ENCODE data around the gene PTPN1. TPM values are rescaled to one million over a fixed set of nuclear protein-coding genes. Genes with fewer than 3 reads are reported as not detected.

Gene PTPN1
- total RNA-seq, 1 donor from 2014 or later = 38.1 TPM

GRCh38 chr20:50523552-50524167 is 13.5 kb downstream of the PTPN1 start:
- H3K4me1 Mint-ChIP-seq = peaks cover 15% of the 10 kb centered on the region

GRCh38 chr20:50525681-50526080 is 15.5 kb downstream of the PTPN1 start:
- Histone ChIP-seq H2AFZ (replicated peaks) (no peak overlapping the region), H3K9ac (no peak overlapping the region), H3K4me1 (peaks cover 10% of the 10 kb centered on the region), H3K79me2 (ENCODE audit: low read depth) (peaks cover 95% of the 10 kb centered on the region), H3K27me3 (no peaks in the 10 kb centered on the region), H3K4me3 (no peak overlapping the region), H3K27ac (no peak overlapping the region), H3K9me3 (ENCODE audit: low read depth) (no peaks in the 10 kb centered on the region), H4K20me1 (ENCODE audit: low read depth) (peaks cover 39% of the 10 kb centered on the region), H3K36me3 (no peaks in the 10 kb centered on the region), H3K4me2 (no peak overlapping the region), H3F3A (ENCODE audit: low read depth) (no peaks in the 10 kb centered on the region)
- Mint-ChIP-seq H3K9me3 (no peaks in the 10 kb centered on the region), H3K27me3 (ENCODE audit: insufficient read depth, low read depth) (no peaks in the 10 kb centered on the region), H3K4me3 (no peak overlapping the region), H3K4me1 (peaks cover 12% of the 10 kb centered on the region), H3K27ac (no peak overlapping the region), H3K36me3 (peaks cover 6% of the 10 kb centered on the region)
- TF ChIP-seq EZH2 (IDR thresholded peaks at IDR 0.05) (no peak), EZH2phosphoT487 (IDR thresholded peaks at IDR 0.05) (no peak), CTCF (IDR thresholded peaks at IDR 0.05) (no peak)
- DNase-seq (ENCODE audit: low spot score) = no peak

More at GRCh38 chr20:50523552-50524167, 13.5 kb downstream of the PTPN1 start:
- Histone ChIP-seq H3K79me2 (ENCODE audit: low read depth) (peaks cover 95% of the 10 kb centered on the region), H3K9ac (no peak overlapping the region), H3K4me2 (no peak overlapping the region), H3K27ac (no peak overlapping the region), H3K4me1 (peaks cover 10% of the 10 kb centered on the region), H3K9me3 (ENCODE audit: low read depth) (no peaks in the 10 kb centered on the region), H2AFZ (replicated peaks) (no peak overlapping the region), H3K4me3 (no peak overlapping the region), H3K27me3 (no peaks in the 10 kb centered on the region), H3K36me3 (no peaks in the 10 kb centered on the region), H3F3A (ENCODE audit: low read depth) (no peaks in the 10 kb centered on the region), H4K20me1 (ENCODE audit: low read depth) (peaks cover 42% of the 10 kb centered on the region)
- DNase-seq (ENCODE audit: low spot score) = no peak
- TF ChIP-seq EZH2 (IDR thresholded peaks at IDR 0.05) (no peak), CTCF (IDR thresholded peaks at IDR 0.05) (no peak), EZH2phosphoT487 (IDR thresholded peaks at IDR 0.05) (no peak)
- H3K27me3 Mint-ChIP-seq (ENCODE audit: insufficient read depth, low read depth) = no peaks in the 10 kb centered on the region
- H3K36me3 Mint-ChIP-seq = peaks cover 3% of the 10 kb centered on the region
- H3K4me3 Mint-ChIP-seq = no peak overlapping the region
- H3K9me3 Mint-ChIP-seq = no peaks in the 10 kb centered on the region
- no peak overlapping the region for H3K27ac Mint-ChIP-seq

GRCh38 chr20:50526403-50526989 is 16.3 kb downstream of the PTPN1 start:
- no peaks in the 10 kb centered on the region for H3K27me3 Mint-ChIP-seq (ENCODE audit: insufficient read depth, low read depth)
- no peak overlapping the region for H3K4me2 ChIP-seq
- H3K4me3 Mint-ChIP-seq = no peak overlapping the region

More at GRCh38 chr20:50526403-50526989, 16.3 kb downstream of the PTPN1 start:
- DNase-seq (ENCODE audit: low spot score) = no peak
- TF ChIP-seq EZH2phosphoT487 (IDR thresholded peaks at IDR 0.05) = no peak
- no peak for TF ChIP-seq EZH2 (IDR thresholded peaks at IDR 0.05)
- no peak for TF ChIP-seq CTCF (IDR thresholded peaks at IDR 0.05)
- H3K9ac ChIP-seq = no peak overlapping the region
- H3K4me3 ChIP-seq = no peak overlapping the region
- H3K9me3 ChIP-seq (ENCODE audit: low read depth) = no peaks in the 10 kb centered on the region
- peaks cover 8% of the 10 kb centered on the region for H3K4me1 ChIP-seq
- Mint-ChIP-seq H3K9me3 (no peaks in the 10 kb centered on the region), H3K27ac (no peak overlapping the region), H3K36me3 (peaks cover 6% of the 10 kb centered on the region), H3K4me1 (peaks cover 7% of the 10 kb centered on the region)
- H3F3A ChIP-seq (ENCODE audit: low read depth) = no peaks in the 10 kb centered on the region
- no peaks in the 10 kb centered on the region for H3K36me3 ChIP-seq
- H3K79me2 ChIP-seq (ENCODE audit: low read depth) = peaks cover 95% of the 10 kb centered on the region
- H3K27ac ChIP-seq = peak overlapping the region; percentile 16
- no peaks in the 10 kb centered on the region for H3K27me3 ChIP-seq
- peaks cover 41% of the 10 kb centered on the region for H4K20me1 ChIP-seq (ENCODE audit: low read depth)
- no peak overlapping the region for H2AFZ ChIP-seq (replicated peaks)

All from neural progenitor cell (in vitro differentiated cells).